K562 (cell line): Measurements from ENCODE around the gene GALNT16. TPM values are rescaled to one million over a fixed set of nuclear protein-coding genes. Genes with fewer than 3 reads are reported as not detected.

ENCODE experiments used
- ATAC-seq: fragments of 200-7000 bp; cut with Tn5 transposase; 3 replicates; pipeline ENCODE4 v1.9.1; 2020; ENCODE audit warnings: moderate library complexity
- BruUV-seq: library from RNA; stranded (reverse); fragments of 400-500 nt; replicated peaks from 2 replicates; lab custom pipeline; 2021; lab: Mats Ljungman, UMichigan
- CTCF ChIA-PET: fragments of 300-600 bp; formaldehyde crosslinking; extraction: SDS; loops from one replicate; lab custom pipeline; 2021; ENCODE audit warnings: low intra/inter-chr PET ratio; lab: Yijun Ruan, JAX
- POLR2A ChIA-PET: fragments of 300-600, 350-650 bp; sonication (Branson Sonifier 250); formaldehyde crosslinking; extraction: SDS; loops from one replicate; lab custom pipeline; 2021; ENCODE audit warnings: antibody characterized with exemption, inconsistent platforms; lab: Yijun Ruan, JAX
- DNase-seq, 4 experiments: peaks; one replicate each; pipeline versions ENCODE4 v3.0.0 to v3.0.0-alpha.2; 2011 to 2018; ENCODE audit warnings: low spot score in 3 of 4, mixed read lengths in 3 of 4; ENCODE audit errors: extremely low read depth in 1 of 4
- FAIRE-seq: peaks from 2 replicates; lab custom pipeline; 2011; peaks lifted over from hg19 to GRCh38; lab: Jason Lieb, UNC
- H2AFZ ChIP-seq: 2 replicates; pipeline ENCODE4 v1.6.0; 2011; ENCODE audit warnings: low read depth, low read length, control low read depth, inconsistent platforms
- H3K27ac ChIP-seq: fragments of 200-600 bp; 3 replicates; pipeline ENCODE4 v1.8.0; 2011; ENCODE audit warnings: low read depth, mild to moderate bottlenecking, control low read depth, inconsistent platforms, low read length, moderate library complexity, mixed read lengths; ENCODE audit errors: extremely low read depth
- H3K27me3 ChIP-seq, 2 experiments: fragments of 300-600 bp in 1 of 2; 2 replicates in 1 of 2; 3 replicates in 1 of 2; pipeline versions ENCODE4 v1.6.0 to v1.8.0; 2011; ENCODE audit warnings: inconsistent platforms in 2 of 2, low read length in 2 of 2, mild to moderate bottlenecking in 1 of 2, mixed read lengths in 1 of 2, moderate library complexity in 1 of 2; ENCODE audit not compliant: control insufficient read depth in 2 of 2, insufficient read depth in 2 of 2
- H3K36me3 ChIP-seq: fragments of 300-600 bp; 3 replicates; pipeline ENCODE4 v1.8.0; 2011; ENCODE audit warnings: mild to moderate bottlenecking, low read length, inconsistent platforms; ENCODE audit not compliant: control insufficient read depth, insufficient read depth
- H3K4me1 ChIP-seq, 2 experiments: fragments of 200-600 bp in 1 of 2; replicated peaks in 1 of 2; 2 replicates in 1 of 2; 3 replicates in 1 of 2; pipeline versions ENCODE4 v1.5.1 to v1.8.0; 2011; ENCODE audit warnings: inconsistent platforms in 2 of 2, low read length in 2 of 2, mild to moderate bottlenecking in 1 of 2, mixed read lengths in 1 of 2, moderate library complexity in 1 of 2; ENCODE audit not compliant: control insufficient read depth in 2 of 2, insufficient read depth in 2 of 2
- H3K4me2 ChIP-seq: 2 replicates; pipeline ENCODE4 v1.6.1; 2011; ENCODE audit warnings: low read length, control low read depth, inconsistent platforms, mixed read lengths; ENCODE audit not compliant: insufficient read depth
- H3K4me3 ChIP-seq: fragments of 200-600 bp; sonication (generic), shearing (Covaris generic); 2 replicates; pipeline ENCODE4 v1.5.1; 2016; ENCODE audit warnings: control low read depth, inconsistent platforms
- H3K79me2 ChIP-seq: fragments of 200-600 bp; 3 replicates; pipeline ENCODE4 v1.8.0; 2011; ENCODE audit warnings: low read length, inconsistent platforms; ENCODE audit not compliant: control insufficient read depth, insufficient read depth
- H3K9ac ChIP-seq, 2 experiments: 2 replicates each; pipeline versions ENCODE4 v1.6.0 to v1.6.1; 2011; ENCODE audit warnings: low read depth in 2 of 2, low read length in 2 of 2, control low read depth in 1 of 2, inconsistent platforms in 1 of 2, mild to moderate bottlenecking in 1 of 2, mixed read lengths in 1 of 2; ENCODE audit not compliant: insufficient read depth in 1 of 2
- H3K9me1 ChIP-seq: one replicate; pipeline ENCODE4 v1.6.0; 2011; ENCODE audit warnings: inconsistent platforms, mild to moderate bottlenecking, low read length, moderate library complexity; ENCODE audit not compliant: control insufficient read depth, insufficient read depth
- H3K9me3 ChIP-seq: replicated peaks from 2 replicates; pipeline ENCODE4 v1.5.1; 2011; ENCODE audit warnings: low read depth, low read length, inconsistent platforms; ENCODE audit not compliant: control insufficient read depth, insufficient read depth
- H4K20me1 ChIP-seq: replicated peaks from 2 replicates; pipeline ENCODE4 v1.6.1; 2011; ENCODE audit warnings: low read length, inconsistent platforms, mixed read lengths; ENCODE audit not compliant: control insufficient read depth, insufficient read depth
- ATF1 ChIP-seq, 2 experiments: fragments of 450-650 bp in 1 of 2; IDR thresholded peaks; 2 replicates each; pipeline ENCODE4 v1.6.1; 2016; ENCODE audit warnings: missing compliant biosample characterization in 1 of 2, missing genetic modification characterization in 1 of 2
- IRF2 ChIP-seq: sonication (generic); formaldehyde crosslinking; IDR thresholded peaks from 2 replicates; pipeline ENCODE4 v1.8.1; 2022; ENCODE audit warnings: mild to moderate bottlenecking, missing genetic modification reagents
- MTA2 ChIP-seq: fragments of 450-650 bp; IDR thresholded peaks from 2 replicates; pipeline ENCODE4 v1.6.1; 2016; ENCODE audit warnings: low read depth
- STAT5B ChIP-seq: fragments of 250-450 bp; sonication (Bioruptor Pico); IDR thresholded peaks from 2 replicates; pipeline ENCODE4 v1.8.0; 2021; ENCODE audit warnings: mild to moderate bottlenecking, inconsistent platforms
- ZBTB7A ChIP-seq: IDR thresholded peaks from 2 replicates; pipeline ENCODE4 v1.6.1; 2011; ENCODE audit warnings: low read depth, mild to moderate bottlenecking, low read length, moderate library complexity, borderline replicate concordance; ENCODE audit not compliant: control insufficient read depth
- ZNF696 ChIP-seq: fragments of 250-450 bp; sonication (Bioruptor Pico); conservative IDR thresholded peaks from 2 replicates; pipeline ENCODE4 v1.4.0; 2020; ENCODE audit warnings: mild to moderate bottlenecking, moderate library complexity
- WGBS: fragments of 100-300 bp; shearing (Covaris generic); methylation state at CpG from one replicate; pipeline ENCODE4 v1.1.6; 2016; ENCODE audit warnings: low coverage, mixed read lengths; ENCODE audit not compliant: insufficient coverage; ENCODE audit errors: missing lambda C conversion rate; 5-methylcytosine and 5-hydroxymethylcytosine counted together
- in situ Hi-C: fragments of 300-500 bp; cut with MboI; formaldehyde crosslinking; loops from 4 replicates; pipeline ENCODE4 v1.15.0; 2018; ENCODE audit warnings: inconsistent platforms, mixed read lengths
- intact Hi-C: fragments of 100-400 bp; cut with micrococcal nuclease; formaldehyde crosslinking; loops from 2 replicates; pipeline ENCODE4 v1.14.2; 2022
- polyA plus RNA-seq, 8 experiments: library from polyadenylated mRNA; depleted of rRNA in 4 of 8; stranded (reverse) in 5 of 8; unstranded in 3 of 8; fragments of >200 nt; fragmentation: Nextera tagmentation in 2 of 8; fragmentation: Illumina TruSeq in 1 of 8; extraction: Ambion mirVana in 2 of 8; extraction: Trizol in 1 of 8; gene quantifications; 2 replicates each; pipeline versions ENCODE4 v1.2.1 to v1.2.3, GENCODE V29; 2011 to 2014; ENCODE audit warnings: inconsistent platforms in 1 of 8, missing spikeins in 1 of 8
- total RNA-seq, 7 experiments: library from RNA; depleted of rRNA in 6 of 7; stranded (reverse); fragments of >200 nt in 6 of 7; fragmentation: Illumina TruSeq in 2 of 7; extraction: Trizol in 2 of 7; gene quantifications; 2 replicates each; pipeline versions ENCODE4 v1.2.1 to v1.2.3, GENCODE V29; 2011 to 2021; ENCODE audit warnings: low replicate concordance in 1 of 7

Gene GALNT16
- total and polyA plus RNA-seq, 9 of the 15 experiments (the other 6 are each of a cell fraction or from before 2014, with no cell fraction given) = not detected

DNA sequence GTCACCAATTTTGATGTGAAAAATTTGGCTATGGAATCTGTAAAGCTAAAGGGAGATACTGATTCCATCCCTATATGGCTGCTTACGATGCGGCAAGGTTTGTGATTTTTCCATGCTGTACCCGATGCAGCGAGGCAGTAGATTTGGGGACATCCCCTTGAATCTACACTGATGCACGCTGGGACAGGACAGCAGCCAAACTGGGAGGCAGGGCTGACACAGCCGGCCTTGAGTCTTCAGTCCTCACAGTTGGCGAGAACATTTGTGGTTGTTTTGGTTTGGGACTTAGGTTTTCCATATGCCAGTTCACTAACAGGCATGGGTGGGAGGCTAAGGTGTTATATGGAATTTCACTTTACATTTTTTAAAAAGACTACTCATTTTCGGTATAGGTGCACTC is 3.8 kb downstream of the GALNT16 start (continued):
- TF ChIP-seq ZBTB7A (no peak), IRF2 (CRISPR knock-in tag) (no peak), ZNF696 (CRISPR knock-in tag) (no peak)

DNA sequence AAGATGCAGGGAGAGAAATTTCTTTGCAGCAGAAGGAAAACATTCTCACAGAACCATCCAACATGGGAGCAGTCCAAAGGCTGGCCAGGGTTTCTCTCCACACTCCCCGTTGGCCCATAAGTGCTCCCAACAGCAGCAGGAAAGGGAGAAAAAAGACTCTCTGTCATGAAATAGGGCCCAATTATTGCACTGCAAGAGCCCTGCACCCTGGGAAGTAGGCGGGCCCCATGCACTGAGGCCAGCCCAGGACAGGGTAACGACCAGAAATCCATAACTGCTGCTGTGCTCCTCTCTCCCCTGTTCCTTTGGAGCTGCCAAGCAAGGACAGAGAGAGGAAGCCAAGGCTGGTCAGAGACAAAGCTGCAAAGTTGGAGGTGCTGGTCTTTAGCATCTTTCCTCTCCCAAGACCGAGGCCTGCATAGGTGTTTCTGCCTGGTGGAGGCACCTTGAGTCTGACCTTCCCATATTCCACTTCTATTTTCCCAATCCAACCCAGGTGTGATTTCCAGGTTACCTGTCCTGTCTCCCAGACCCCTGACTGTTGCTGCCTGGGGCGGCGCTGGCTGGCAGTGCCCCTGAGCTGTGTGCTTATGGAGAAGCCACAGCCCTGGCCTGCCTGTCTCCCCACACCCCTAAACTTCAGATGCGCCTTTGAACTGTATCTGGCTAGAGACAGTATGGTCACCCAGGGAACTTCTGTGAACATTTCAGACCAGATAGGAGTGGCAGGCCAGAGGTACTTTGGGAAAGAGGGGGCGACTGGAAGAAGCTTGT is 6.8 kb downstream of the GALNT16 start:
- no TSS peak for BruUV-seq
- 0% methylated on average over 8 of the region's 8 CpGs for WGBS

More for the DNA sequence above, 6.8 kb downstream of the GALNT16 start:
- DNase-seq (no peak), ATAC-seq (no peak), FAIRE-seq (no peak)
- Histone ChIP-seq H3K27me3 (peaks cover 14 to 71% of the 10 kb centered on the region in 2 experiments; a peak in 4 of 5 replicates), H2AFZ (no peak overlapping the region), H3K9me3 (no peaks in the 10 kb centered on the region), H3K4me2 (no peak overlapping the region), H3K4me3 (no peak overlapping the region), H3K4me1 (no peaks in the 10 kb centered on the region; a peak in 1 of 5 replicates), H3K9me1 (no peaks in the 10 kb centered on the region), H3K27ac (no peak overlapping the region), H4K20me1 (no peaks in the 10 kb centered on the region), H3K36me3 (no peaks in the 10 kb centered on the region), H3K9ac (no peak overlapping the region), H3K79me2 (no peaks in the 10 kb centered on the region)
- in situ Hi-C loops = loop anchor here (25.0 kb wide), 1 partner anchor 196 kb away; no protein-coding TSS in a partner anchor
- intact Hi-C loops = no loop called here
- TF ChIP-seq STAT5B (CRISPR knock-in tag) = no peak
- no peak for TF ChIP-seq MTA2
- no peak for TF ChIP-seq ATF1 (CRISPR knock-in tag; IDR thresholded peaks at IDR 0.05)
- TF ChIP-seq ATF1 (tag; IDR thresholded peaks at IDR 0.05) = no peak
- ChIA-PET CTCF (no interaction called here), POLR2A (no interaction called here)
